22Rv1 (cell line): ENCODE results near the gene ARSK.

Source experiments
- CTCF ChIP-seq: fragments of 450-650 bp; IDR thresholded peaks from 2 replicates; pipeline ENCODE4 v1.5.1; 2017; ENCODE audit warnings: mild to moderate bottlenecking
- ZFX ChIP-seq: fragments of 450-650 bp; IDR thresholded peaks from 2 replicates; pipeline ENCODE4 v1.6.1; 2017; ENCODE audit warnings: antibody characterized with exemption, borderline replicate concordance

GRCh38 chr5:95554647-95555548 is at the start of gene ARSK, which contains the start of gene SKIC3:
- TF ChIP-seq CTCF (peak; percentile 57), ZFX (no peak)
